H1 (cell line): ENCODE data around the gene KBTBD12. TPM values are rescaled to one million over a fixed set of nuclear protein-coding genes. Genes with fewer than 3 reads are reported as not detected.

Source experiments
- CTCF ChIA-PET: fragments of 300-600 bp; sonication (Branson Sonifier 250); formaldehyde crosslinking; loops from one replicate; lab custom pipeline; 2021; ENCODE audit not compliant: partially characterized antibody; lab: Charles Lee
- POLR2A ChIA-PET: fragments of 300-600 bp; sonication (Branson Sonifier 250); formaldehyde crosslinking; loops from one replicate; lab custom pipeline; 2021; ENCODE audit warnings: inconsistent platforms; ENCODE audit not compliant: partially characterized antibody; lab: Charles Lee
- DNase-seq, 2 experiments: peaks; one replicate each; pipeline versions ENCODE4 v3.0.0 to v3.0.0-alpha.2; 2010 to 2022; ENCODE audit warnings: low spot score in 2 of 2, low read depth in 1 of 2, mixed read lengths in 1 of 2
- FAIRE-seq: peaks from 2 replicates; lab custom pipeline; 2011; peaks lifted over from hg19 to GRCh38; lab: Jason Lieb, UNC
- H2AFZ ChIP-seq: 2 replicates; pipeline ENCODE4 v1.8.1; 2012; ENCODE audit warnings: low read length, inconsistent platforms
- H2AK5ac ChIP-seq: 2 replicates; pipeline ENCODE4 v1.6.1; 2013; ENCODE audit warnings: low read depth, low read length
- H2BK120ac ChIP-seq: replicated peaks from 2 replicates; pipeline ENCODE3; 2013; ENCODE audit warnings: low read depth, low read length, inconsistent platforms
- H2BK12ac ChIP-seq: 2 replicates; pipeline ENCODE4 v1.6.1; 2013; ENCODE audit warnings: low read depth, low read length
- H2BK15ac ChIP-seq: 2 replicates; pipeline ENCODE4 v1.6.1; 2013; ENCODE audit warnings: low read length
- H2BK20ac ChIP-seq: 2 replicates; pipeline ENCODE4 v1.6.1; 2013; ENCODE audit warnings: low read length
- H2BK5ac ChIP-seq: 2 replicates; pipeline ENCODE4 v1.6.1; 2013; ENCODE audit warnings: low read depth, low read length
- H3K14ac ChIP-seq: 2 replicates; pipeline ENCODE4 v1.6.1; 2013; ENCODE audit warnings: inconsistent platforms; ENCODE audit not compliant: insufficient read length
- H3K18ac ChIP-seq: 2 replicates; pipeline ENCODE4 v1.6.1; 2013; ENCODE audit warnings: low read length; ENCODE audit errors: extremely low read depth
- H3K23ac ChIP-seq: 2 replicates; pipeline ENCODE4 v1.6.1; 2013; ENCODE audit warnings: inconsistent platforms; ENCODE audit not compliant: insufficient read length
- H3K23me2 ChIP-seq: 2 replicates; pipeline ENCODE4 v1.6.1; 2013; ENCODE audit warnings: low read depth, low read length
- H3K27ac ChIP-seq: 2 replicates; pipeline ENCODE4 v1.6.1; 2011; ENCODE audit warnings: low read depth, low read length, inconsistent platforms
- H3K27me3 ChIP-seq, 4 experiments: replicated peaks in 1 of 4; 1 replicate in 1 of 4; 2 replicates in 3 of 4; pipeline versions ENCODE4 v1.6.1 to v1.8.1; 2011 to 2013; ENCODE audit warnings: low read length in 3 of 4, mild to moderate bottlenecking in 3 of 4, inconsistent platforms in 2 of 4, mixed read lengths in 2 of 4, moderate library complexity in 1 of 4; ENCODE audit not compliant: control insufficient read depth in 3 of 4, insufficient read depth in 3 of 4; ENCODE audit errors: extremely low read depth in 1 of 4
- H3K36me3 ChIP-seq, 4 experiments: 2 replicates each; pipeline versions ENCODE4 v1.6.1 to v1.8.1; 2011 to 2013; ENCODE audit warnings: mild to moderate bottlenecking in 4 of 4, low read length in 3 of 4, moderate library complexity in 2 of 4, control low read depth in 1 of 4, inconsistent platforms in 1 of 4; ENCODE audit not compliant: insufficient read depth in 4 of 4, control insufficient read depth in 2 of 4
- H3K4ac ChIP-seq: replicated peaks from 2 replicates; pipeline ENCODE3; 2013; ENCODE audit warnings: low read length, low read depth, mixed read lengths, inconsistent platforms; ENCODE audit not compliant: insufficient read length
- H3K4me1 ChIP-seq, 4 experiments: replicated peaks in 1 of 4; 1 replicate in 1 of 4; 2 replicates in 3 of 4; pipeline versions ENCODE4 v1.6.1 to v1.8.1; 2011 to 2013; ENCODE audit warnings: low read length in 3 of 4, inconsistent platforms in 2 of 4, mixed read lengths in 1 of 4; ENCODE audit not compliant: insufficient read depth in 4 of 4, control insufficient read depth in 3 of 4
- H3K4me2 ChIP-seq, 2 experiments: 2 replicates each; pipeline versions ENCODE4 v1.6.1 to v1.8.1; 2011 to 2013; ENCODE audit warnings: low read depth in 2 of 2, low read length in 2 of 2, control low read depth in 1 of 2, inconsistent platforms in 1 of 2, mild to moderate bottlenecking in 1 of 2; ENCODE audit not compliant: insufficient read depth in 1 of 2
- H3K4me3 ChIP-seq, 4 experiments: fragments of 200-600, 300-600 bp in 1 of 4; sonication (generic), shearing (Covaris generic), sonication (Bioruptor Twin) in 1 of 4; 2 replicates each; pipeline versions ENCODE4 v1.5.1 to v1.8.1; 2011 to 2016; ENCODE audit warnings: low read length in 4 of 4, low read depth in 3 of 4, control low read depth in 2 of 4, inconsistent platforms in 2 of 4, mild to moderate bottlenecking in 2 of 4, mixed read lengths in 1 of 4, moderate library complexity in 1 of 4; ENCODE audit not compliant: insufficient read depth in 2 of 4; ENCODE audit errors: extremely low read depth in 1 of 4
- H3K56ac ChIP-seq: replicated peaks from 2 replicates; pipeline ENCODE3; 2013; ENCODE audit warnings: low read depth, mild to moderate bottlenecking, mixed read lengths, low read length, inconsistent platforms; ENCODE audit not compliant: insufficient read length
- H3K79me1 ChIP-seq: 2 replicates; pipeline ENCODE4 v1.6.1; 2013; ENCODE audit warnings: low read depth, low read length, control low read depth
- H3K79me2 ChIP-seq, 2 experiments: 2 replicates each; pipeline versions ENCODE4 v1.6.1 to v1.8.1; 2012 to 2013; ENCODE audit warnings: low read length in 2 of 2, mild to moderate bottlenecking in 2 of 2, inconsistent platforms in 1 of 2; ENCODE audit not compliant: insufficient read depth in 2 of 2, control insufficient read depth in 1 of 2
- H3K9ac ChIP-seq, 4 experiments: replicated peaks in 1 of 4; 1 replicate in 1 of 4; 2 replicates in 3 of 4; pipeline versions ENCODE4 v1.6.1 to v1.8.1; 2011 to 2013; ENCODE audit warnings: low read depth in 3 of 4, low read length in 3 of 4, control low read depth in 2 of 4, mild to moderate bottlenecking in 2 of 4, moderate library complexity in 2 of 4, inconsistent platforms in 1 of 4; ENCODE audit errors: extremely low read depth in 1 of 4
- H3K9me3 ChIP-seq, 2 experiments: 2 replicates each; pipeline versions ENCODE4 v1.6.1 to v1.8.1; 2012 to 2013; ENCODE audit warnings: mild to moderate bottlenecking in 2 of 2, moderate library complexity in 2 of 2, control low read depth in 1 of 2, inconsistent platforms in 1 of 2, low read depth in 1 of 2, low read length in 1 of 2, mixed read lengths in 1 of 2; ENCODE audit not compliant: insufficient read depth in 2 of 2
- H4K20me1 ChIP-seq, 2 experiments: replicated peaks in 1 of 2; 2 replicates each; pipeline versions ENCODE3 to v1.8.1; 2011 to 2013; ENCODE audit warnings: inconsistent platforms in 2 of 2, low read length in 2 of 2, mild to moderate bottlenecking in 1 of 2; ENCODE audit not compliant: insufficient read depth in 2 of 2, control insufficient read depth in 1 of 2
- H4K5ac ChIP-seq: 2 replicates; pipeline ENCODE4 v1.6.1; 2013; ENCODE audit warnings: low read length, low read depth, mixed read lengths, inconsistent platforms; ENCODE audit not compliant: insufficient read length
- H4K8ac ChIP-seq: 2 replicates; pipeline ENCODE4 v1.8.0; 2013; ENCODE audit warnings: mild to moderate bottlenecking, moderate library complexity, low read length, inconsistent platforms; ENCODE audit not compliant: insufficient read depth; ENCODE audit errors: extremely low read depth
- H4K91ac ChIP-seq: replicated peaks from 2 replicates; pipeline ENCODE3; 2013; ENCODE audit warnings: low read length, mixed read lengths, inconsistent platforms; ENCODE audit not compliant: insufficient read length
- HDAC2 ChIP-seq, 2 experiments: fragments of 300-600 bp in 1 of 2; sonication (generic) in 1 of 2; IDR thresholded peaks; 2 replicates each; pipeline ENCODE4 v1.6.1; 2011 to 2012; ENCODE audit warnings: low read depth in 2 of 2, low read length in 2 of 2, mild to moderate bottlenecking in 2 of 2, moderate library complexity in 2 of 2, borderline replicate concordance in 1 of 2, inconsistent platforms in 1 of 2
- JUN ChIP-seq: IDR thresholded peaks from 2 replicates; pipeline ENCODE4 v1.6.1; 2011; ENCODE audit warnings: low read depth, mild to moderate bottlenecking, improper control_type of control experiment, low read length
- WGBS, 2 experiments: shearing (Covaris generic) in 1 of 2; methylation state at CpG; one replicate each; pipeline versions ENCODE4 v1.1.6 to v1.1.7; 2013 to 2015; ENCODE audit warnings: low lambda C conversion rate in 2 of 2, mixed read lengths in 2 of 2, inconsistent platforms in 1 of 2, low coverage in 1 of 2, missing lambda C conversion rate in 1 of 2; ENCODE audit not compliant: insufficient replicate concordance in 2 of 2, insufficient coverage in 1 of 2, insufficient read length in 1 of 2; ENCODE audit errors: extremely low coverage in 1 of 2, missing lambda C conversion rate in 1 of 2; 5-methylcytosine and 5-hydroxymethylcytosine counted together
- polyA plus RNA-seq, 7 experiments: library from polyadenylated mRNA; depleted of rRNA in 3 of 7; stranded (reverse) in 5 of 7; unstranded in 2 of 7; fragments of >200 nt in 5 of 7; fragments of 200-250 nt in 2 of 7; gene quantifications; 1 replicate in 5 of 7; 2 replicates in 1 of 7; 4 replicates in 1 of 7; pipeline versions ENCODE4 v1.2.1 to v1.2.3, GENCODE V29; 2011 to 2013; ENCODE audit warnings: missing spikeins in 2 of 7, mixed read lengths in 2 of 7
- total RNA-seq: library from RNA; stranded (reverse); fragmentation: NEBNext Ultra II Directional; extraction: Animal tissue kit (Norgen Biotek cat#: 25700); gene quantifications from 2 replicates; pipeline ENCODE4 v1.2.1, GENCODE V29; 2021

Gene KBTBD12
- total and polyA plus RNA-seq, 2 of the 8 experiments (the other 6 are each of a cell fraction or from before 2014, with no cell fraction given), result 0.33 to 0.63 TPM

DNA sequence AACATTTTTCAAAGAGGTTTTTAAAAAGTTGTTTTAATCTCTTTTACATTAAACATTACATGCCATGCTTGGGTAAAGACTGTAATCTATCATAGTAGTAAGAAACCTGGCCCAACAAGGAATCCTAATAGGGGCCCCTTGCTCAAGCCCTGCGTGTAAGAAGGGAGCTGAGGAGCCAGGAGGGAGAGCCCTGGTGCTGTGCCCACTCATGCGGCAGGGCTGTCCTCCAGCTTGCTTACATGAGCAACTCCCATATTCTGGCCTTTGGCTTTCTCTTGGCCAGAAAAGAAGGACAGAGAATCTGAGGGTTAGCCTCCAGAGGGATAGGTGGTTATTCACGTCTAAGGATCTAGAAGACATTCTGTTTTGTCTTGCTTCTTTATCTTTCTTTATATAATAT is 49.8 kb downstream of the KBTBD12 start:
- no peak overlapping the region for H2BK5ac ChIP-seq
- no peak overlapping the region for H2BK12ac ChIP-seq
- H4K8ac ChIP-seq, result no peak overlapping the region
- H3K9me3 ChIP-seq, result no peaks in the 10 kb centered on the region; a peak in 1 of 4 replicates
- H4K91ac ChIP-seq, result no peak overlapping the region
- H3K56ac ChIP-seq, result no peak overlapping the region
- DNase-seq (no peak), FAIRE-seq (no peak)
- H3K23ac ChIP-seq, result no peak overlapping the region
- POLR2A ChIA-PET, result no interaction called here
- no peak overlapping the region for H3K18ac ChIP-seq
- H3K9ac ChIP-seq, result no peak overlapping the region
- no peak overlapping the region for H2BK20ac ChIP-seq
- CTCF ChIA-PET, result interaction anchor here (1.1 to 1.3 kb wide), 2 partner anchors 98 to 132 kb away, joined by 3 read pairs; no protein-coding TSS in a partner anchor
- WGBS, 2 experiments, result 88% methylated on average over 3 of the region's 3 CpGs; no CpG with 5 or more reads in 1 of the 2 experiments
- no peak overlapping the region for H3K4me2 ChIP-seq
- no peak overlapping the region for H3K14ac ChIP-seq
- H4K5ac ChIP-seq, result no peak overlapping the region
- H3K27me3 ChIP-seq, result peaks cover 0 to 1% (median 0%) of the 10 kb centered on the region in 4 experiments; a peak in 2 of 7 replicates
- no peaks in the 10 kb centered on the region for H3K23me2 ChIP-seq
- no peak overlapping the region for H2AK5ac ChIP-seq
- no peak overlapping the region for H3K4me3 ChIP-seq
- no peaks in the 10 kb centered on the region for H3K79me2 ChIP-seq
- no peaks in the 10 kb centered on the region for H3K4me1 ChIP-seq
- H3K79me1 ChIP-seq, result no peaks in the 10 kb centered on the region
- no peak overlapping the region for H2BK15ac ChIP-seq
- H3K36me3 ChIP-seq, result no peaks in the 10 kb centered on the region
- H2BK120ac ChIP-seq, result no peak overlapping the region
- no peak overlapping the region for H3K4ac ChIP-seq
- H2AFZ ChIP-seq, result no peak overlapping the region
- H3K27ac ChIP-seq, result no peak overlapping the region
- no peak for TF ChIP-seq HDAC2 (IDR thresholded peaks at IDR 0.05; ENCODE audit: borderline replicate concordance in 1 of 2, low read depth in 2 of 2, low read length in 2 of 2)
- TF ChIP-seq JUN, result no peak
- H4K20me1 ChIP-seq, result no peaks in the 10 kb centered on the region
